Smooth muscle cell (in vitro differentiated cells): Measurements from ENCODE around the gene ADAM33. TPM values are rescaled to one million over a fixed set of nuclear protein-coding genes. Genes with fewer than 3 reads are reported as not detected.

Experiments
- DNase-seq: peaks from one replicate; lab custom pipeline; 2025; ENCODE audit not compliant: unreplicated experiment; lab: John Stamatoyannopoulos, UW
- H2AFZ ChIP-seq: fragments of 200-600 bp; sonication (generic); 2 replicates; pipeline ENCODE4 v1.6.0; 2016; ENCODE audit warnings: antibody characterized with exemption, low read depth, mild to moderate bottlenecking
- H3F3A ChIP-seq: fragments of 200-600 bp; sonication (generic); 2 replicates; pipeline ENCODE4 v1.6.0; 2017; ENCODE audit warnings: antibody characterized with exemption, low read depth
- H3K27ac ChIP-seq: fragments of 200-600 bp; sonication (generic); 2 replicates; pipeline ENCODE4 v1.5.1; 2016; ENCODE audit warnings: low read depth, mild to moderate bottlenecking
- H3K27me3 ChIP-seq: fragments of 200-600 bp; sonication (generic); 2 replicates; pipeline ENCODE4 v1.6.1; 2016; ENCODE audit warnings: low read depth, mild to moderate bottlenecking
- H3K36me3 ChIP-seq: fragments of 200-600 bp; sonication (generic); 2 replicates; pipeline ENCODE4 v1.5.1; 2016; ENCODE audit warnings: low read depth
- H3K4me1 ChIP-seq: fragments of 200-600 bp; sonication (generic); 2 replicates; pipeline ENCODE4 v1.5.1; 2016; ENCODE audit warnings: low read depth
- H3K4me2 ChIP-seq: fragments of 200-600 bp; sonication (generic); 2 replicates; pipeline ENCODE4 v1.6.0; 2016; ENCODE audit warnings: mild to moderate bottlenecking
- H3K4me3 ChIP-seq: fragments of 200-600 bp; sonication (generic); 2 replicates; pipeline ENCODE4 v1.5.1; 2016; ENCODE audit warnings: mild to moderate bottlenecking
- H3K79me2 ChIP-seq: fragments of 200-600 bp; sonication (generic); 2 replicates; pipeline ENCODE4 v1.6.0; 2016; ENCODE audit warnings: low read depth, mild to moderate bottlenecking
- H3K9ac ChIP-seq: fragments of 200-600 bp; sonication (generic); 2 replicates; pipeline ENCODE4 v1.6.0; 2016; ENCODE audit warnings: low read depth
- H3K9me3 ChIP-seq: fragments of 200-600 bp; sonication (generic); replicated peaks from 2 replicates; pipeline ENCODE4 v1.5.1; 2016; ENCODE audit warnings: low read depth
- H4K20me1 ChIP-seq: fragments of 200-600 bp; sonication (generic); 2 replicates; pipeline ENCODE4 v1.6.0; 2016; ENCODE audit warnings: low read depth
- WGBS: methylation state at CpG from one replicate; pipeline ENCODE4 v1.1.7; 2016; ENCODE audit warnings: low lambda C conversion rate; 5-methylcytosine and 5-hydroxymethylcytosine counted together
- polyA plus RNA-seq: library from polyadenylated mRNA; unstranded; fragments of >200 nt; fragmentation: Nextera tagmentation; extraction: Ambion mirVana; gene quantifications from 2 replicates; pipeline ENCODE4 v1.2.1, GENCODE V29; 2016
- total RNA-seq: library from RNA; depleted of rRNA; stranded (reverse); fragments of >200 nt; gene quantifications from 2 replicates; pipeline ENCODE4 v1.2.3, GENCODE V29; 2014
- TF ChIP-seq, protein P1 (sequence below): fragments of 200-600 bp; sonication (generic); IDR thresholded peaks from 2 replicates; pipeline ENCODE4 v1.5.1; 2017; ENCODE audit warnings: borderline replicate concordance, mild to moderate bottlenecking, antibody characterized with exemption; ENCODE audit not compliant: insufficient read depth, poor library complexity, severe bottlenecking

The ADAM33 gene
- total and polyA plus RNA-seq, 2 experiments from 2014 or later: 5.1 to 7.4 TPM

- no peaks in the 10 kb centered on the region for H3K79me2 ChIP-seq
- H3K9ac ChIP-seq: no peak overlapping the region
- H3K27ac ChIP-seq: no peak overlapping the region
- no peak overlapping the region for H2AFZ ChIP-seq
- no peaks in the 10 kb centered on the region for H3K9me3 ChIP-seq
- no peaks in the 10 kb centered on the region for H3K36me3 ChIP-seq
- no peaks in the 10 kb centered on the region for H3K4me1 ChIP-seq
- no peak overlapping the region for H3K4me3 ChIP-seq
- DNase-seq: no peak
- H3K4me2 ChIP-seq: no peak overlapping the region
- H3F3A ChIP-seq: no peaks in the 10 kb centered on the region
- TF ChIP-seq, protein P1, sequence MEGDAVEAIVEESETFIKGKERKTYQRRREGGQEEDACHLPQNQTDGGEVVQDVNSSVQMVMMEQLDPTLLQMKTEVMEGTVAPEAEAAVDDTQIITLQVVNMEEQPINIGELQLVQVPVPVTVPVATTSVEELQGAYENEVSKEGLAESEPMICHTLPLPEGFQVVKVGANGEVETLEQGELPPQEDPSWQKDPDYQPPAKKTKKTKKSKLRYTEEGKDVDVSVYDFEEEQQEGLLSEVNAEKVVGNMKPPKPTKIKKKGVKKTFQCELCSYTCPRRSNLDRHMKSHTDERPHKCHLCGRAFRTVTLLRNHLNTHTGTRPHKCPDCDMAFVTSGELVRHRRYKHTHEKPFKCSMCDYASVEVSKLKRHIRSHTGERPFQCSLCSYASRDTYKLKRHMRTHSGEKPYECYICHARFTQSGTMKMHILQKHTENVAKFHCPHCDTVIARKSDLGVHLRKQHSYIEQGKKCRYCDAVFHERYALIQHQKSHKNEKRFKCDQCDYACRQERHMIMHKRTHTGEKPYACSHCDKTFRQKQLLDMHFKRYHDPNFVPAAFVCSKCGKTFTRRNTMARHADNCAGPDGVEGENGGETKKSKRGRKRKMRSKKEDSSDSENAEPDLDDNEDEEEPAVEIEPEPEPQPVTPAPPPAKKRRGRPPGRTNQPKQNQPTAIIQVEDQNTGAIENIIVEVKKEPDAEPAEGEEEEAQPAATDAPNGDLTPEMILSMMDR: no peak
- H4K20me1 ChIP-seq: no peaks in the 10 kb centered on the region
- peaks cover 20% of the 10 kb centered on the region for H3K27me3 ChIP-seq
- 83% methylated on average over 2 of the region's 2 CpGs for WGBS
Measured at GRCh38 chr20:3720068-3720467, 38.3 kb upstream of the ADAM33 start.

DNA sequence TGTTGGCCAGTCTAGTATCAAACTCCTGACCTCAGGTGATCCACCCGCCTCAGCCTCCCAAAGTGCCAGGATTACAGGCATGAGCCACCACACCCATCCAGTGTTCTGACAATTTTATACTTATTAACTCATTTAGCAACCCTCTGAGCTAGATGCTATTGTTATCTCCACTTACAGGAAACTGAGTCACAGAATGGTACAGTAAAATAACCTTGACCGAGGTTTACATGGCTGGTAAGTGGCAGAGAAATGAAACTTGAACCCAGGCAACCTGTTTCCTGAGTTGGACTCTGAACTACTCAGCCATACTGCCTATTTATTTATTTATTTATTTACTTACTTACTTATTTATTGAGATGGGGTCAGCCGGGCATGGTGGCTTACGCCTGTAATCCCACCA lies 37.2 kb upstream of the ADAM33 start:
- Histone ChIP-seq H3K27ac (no peak overlapping the region), H3K4me1 (no peaks in the 10 kb centered on the region), H3K79me2 (no peaks in the 10 kb centered on the region), H3K4me3 (no peak overlapping the region), H3F3A (no peaks in the 10 kb centered on the region), H3K9me3 (no peaks in the 10 kb centered on the region), H4K20me1 (no peaks in the 10 kb centered on the region), H3K36me3 (no peaks in the 10 kb centered on the region), H3K9ac (no peak overlapping the region), H3K4me2 (no peak overlapping the region), H3K27me3 (peaks cover 20% of the 10 kb centered on the region), H2AFZ (no peak overlapping the region)
- no peak for DNase-seq
- TF ChIP-seq, protein P1: no peak
- 94% methylated on average over 4 of the region's 4 CpGs for WGBS

GRCh38 chr20:3716195-3716834 lies 34.5 kb upstream of the ADAM33 start:
- no peak for DNase-seq
- Histone ChIP-seq H2AFZ (no peak overlapping the region), H3K27ac (no peak overlapping the region), H3K9me3 (no peaks in the 10 kb centered on the region), H3K4me3 (no peak overlapping the region), H3F3A (no peaks in the 10 kb centered on the region), H3K4me1 (no peaks in the 10 kb centered on the region), H3K79me2 (no peaks in the 10 kb centered on the region), H3K4me2 (no peak overlapping the region), H3K27me3 (peaks cover 16% of the 10 kb centered on the region), H3K9ac (no peak overlapping the region), H3K36me3 (no peaks in the 10 kb centered on the region), H4K20me1 (no peaks in the 10 kb centered on the region)
- TF ChIP-seq, protein P1: peak; percentile 66
- 71% methylated on average over 4 of the region's 4 CpGs for WGBS

DNA sequence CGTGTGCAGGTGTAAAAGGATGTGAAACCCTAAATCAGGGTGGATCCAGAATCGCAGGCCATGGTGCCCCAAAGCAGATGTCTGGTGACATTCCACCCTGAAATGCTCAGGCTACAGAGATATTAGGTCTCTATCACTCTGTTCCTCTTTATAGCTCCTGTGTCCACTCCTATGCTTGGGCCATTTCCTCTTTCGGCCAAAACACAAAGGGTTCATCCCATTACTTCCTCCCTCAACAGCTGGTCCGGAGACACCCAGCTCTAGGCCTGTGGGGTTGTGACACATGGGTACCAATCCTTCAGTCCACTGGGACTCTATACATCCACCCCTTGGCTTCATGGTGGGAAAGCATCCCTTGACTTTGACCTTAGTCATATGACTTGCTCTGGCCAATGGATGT lies 32.3 kb upstream of the ADAM33 start:
- no peaks in the 10 kb centered on the region for H3K36me3 ChIP-seq
- TF ChIP-seq, protein P1: no peak

More for the DNA sequence above, 32.3 kb upstream of the ADAM33 start:
- Histone ChIP-seq H3K4me3 (no peak overlapping the region), H3F3A (no peaks in the 10 kb centered on the region), H4K20me1 (no peaks in the 10 kb centered on the region), H3K27me3 (no peaks in the 10 kb centered on the region), H3K4me2 (no peak overlapping the region), H3K79me2 (no peaks in the 10 kb centered on the region), H2AFZ (no peak overlapping the region), H3K27ac (no peak overlapping the region), H3K4me1 (no peaks in the 10 kb centered on the region), H3K9me3 (no peaks in the 10 kb centered on the region), H3K9ac (no peak overlapping the region)
- 89% methylated on average over 4 of the region's 4 CpGs for WGBS
- no peak for DNase-seq
